HG03439 (cell line): Measurements from ENCODE around the gene TCF12.

Source experiments
- ATAC-seq: cut with Tn5 transposase; IDR thresholded peaks from one replicate; pipeline ENCODE4 v1.9.1; 2021; ENCODE audit warnings: mild to moderate bottlenecking, moderate library complexity; ENCODE audit not compliant: unreplicated experiment

Gene TCF12

DNA sequence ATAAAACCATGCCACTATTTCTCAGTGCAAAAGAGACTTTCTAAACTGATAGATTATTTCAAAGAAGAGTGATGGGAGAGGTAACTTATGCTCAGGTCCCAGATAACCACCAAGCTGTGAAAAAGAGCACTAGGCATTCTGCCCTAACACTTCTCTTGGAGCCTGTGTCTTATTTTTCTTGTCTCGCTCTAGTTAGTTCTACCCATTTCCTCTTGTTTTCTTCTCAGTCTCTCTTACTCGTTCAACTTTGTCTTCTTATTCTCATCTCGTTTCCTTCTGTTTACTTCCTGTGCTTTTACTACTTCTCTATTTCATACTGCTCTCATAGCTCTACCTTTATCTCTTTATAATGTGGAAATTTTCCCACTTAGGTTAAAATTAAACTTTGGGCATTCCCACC, 366.1 kb downstream of the TCF12 start:
- ATAC-seq, result no peak

- ATAC-seq, result no peak
Measured at GRCh38 chr15:57285386-57285785, 366.9 kb downstream of the TCF12 start.

DNA sequence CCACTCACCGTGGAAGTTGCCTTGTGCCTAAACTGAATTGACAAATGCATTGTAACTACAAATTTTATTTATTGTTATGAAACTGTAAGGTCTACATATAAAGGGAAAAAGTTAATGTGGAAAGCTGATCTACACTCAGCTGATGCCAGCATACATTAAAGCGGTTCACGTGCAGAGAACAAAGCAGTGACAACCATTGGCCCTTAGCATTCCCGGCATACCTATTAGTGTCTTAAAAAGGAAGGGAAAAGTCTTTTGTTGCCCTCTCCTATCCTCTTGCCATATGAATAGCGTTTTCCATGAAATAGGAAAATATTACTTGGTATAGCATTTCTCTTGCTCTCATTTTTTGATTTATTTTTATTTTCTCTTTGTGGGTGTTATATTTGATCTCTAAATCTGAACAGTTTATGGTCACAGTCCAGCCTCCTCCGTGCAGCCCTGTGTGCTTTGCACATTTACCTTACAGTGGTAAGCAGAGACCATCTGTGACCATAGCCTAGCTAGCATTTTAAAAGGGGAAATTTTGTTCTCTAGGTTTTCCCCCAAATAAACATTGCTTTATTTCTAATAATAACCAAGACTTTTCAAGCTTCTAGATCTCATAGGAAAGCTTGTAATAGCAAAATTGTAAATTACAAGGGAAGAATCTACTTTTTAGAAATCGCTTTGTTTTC, 368.1 kb downstream of the TCF12 start:
- no peak for ATAC-seq

- no peak for ATAC-seq
Measured at GRCh38 chr15:57287123-57287521, 368.7 kb downstream of the TCF12 start.

DNA sequence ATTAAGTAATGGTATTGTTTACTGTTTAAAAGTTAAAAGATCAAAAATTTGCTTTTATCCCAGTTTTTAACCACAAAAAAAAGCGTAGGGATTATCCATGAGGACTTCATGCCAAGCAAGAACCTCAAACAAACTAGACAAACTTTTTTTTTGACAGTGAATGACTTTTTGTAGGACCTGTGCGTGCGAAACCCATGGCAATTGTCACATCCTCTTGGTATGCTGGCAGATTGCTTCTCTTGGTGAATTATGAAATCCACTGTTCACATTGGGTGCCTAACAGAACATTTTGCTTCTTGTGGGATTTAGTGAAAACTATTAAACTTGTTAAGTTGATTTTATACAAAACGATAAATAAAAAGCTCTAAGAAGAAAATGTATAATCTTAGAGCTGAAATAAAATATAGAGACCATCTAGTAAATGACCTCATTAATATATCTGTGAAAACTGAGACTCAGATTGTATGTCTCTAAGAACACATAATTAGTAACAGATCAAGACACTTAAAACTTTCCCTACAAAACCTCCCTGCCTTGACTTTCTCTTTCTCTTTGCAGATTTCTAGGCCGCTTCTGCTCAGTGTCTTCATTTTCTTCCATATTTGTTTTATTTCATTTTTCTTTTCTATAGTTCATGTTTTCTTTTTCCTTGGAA, 370.6 kb downstream of the TCF12 start:
- ATAC-seq, result no peak

- no peak for ATAC-seq
Measured at GRCh38 chr15:57290187-57290586, 371.7 kb downstream of the TCF12 start.

GRCh38 chr15:57290826-57291225, 372.4 kb downstream of the TCF12 start:
- no peak for ATAC-seq

DNA sequence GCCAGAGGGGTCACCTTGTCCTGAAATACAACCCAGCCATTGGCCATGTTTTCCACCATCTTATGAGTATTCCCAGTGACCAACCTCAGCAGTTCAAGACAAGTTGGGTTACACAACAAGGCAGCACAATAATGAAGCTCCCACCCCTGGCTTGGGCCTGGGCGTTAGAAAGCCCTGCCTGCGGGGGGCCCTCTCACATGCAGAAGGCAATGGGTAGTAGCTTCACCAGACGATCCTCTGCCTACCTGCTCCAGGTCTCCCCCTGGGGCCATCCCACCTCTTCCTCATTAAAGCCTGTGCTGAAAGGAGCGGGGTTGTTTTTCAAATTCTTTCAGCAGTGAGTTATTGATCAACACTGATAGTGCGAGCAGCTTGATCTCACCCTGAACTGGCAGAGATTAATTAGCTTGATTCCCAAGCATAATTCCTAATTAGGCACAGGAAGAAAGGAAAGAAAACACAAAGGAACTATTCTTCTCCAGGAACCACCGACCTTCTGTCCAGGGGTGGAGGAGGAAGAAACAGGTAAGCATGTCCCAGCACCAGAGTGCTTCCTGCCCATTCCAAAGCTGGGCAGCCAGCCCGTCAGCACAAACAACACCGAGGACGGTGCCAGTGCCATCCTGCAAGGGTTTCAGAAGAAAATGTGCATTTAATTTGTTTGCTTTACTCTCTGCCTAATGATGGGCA, 378.2 kb downstream of the TCF12 start:
- no peak for ATAC-seq

- no peak for ATAC-seq
Measured at GRCh38 chr15:57297163-57297593, 378.7 kb downstream of the TCF12 start.

- ATAC-seq, result no peak
Measured at GRCh38 chr15:57297630-57298029, 379.2 kb downstream of the TCF12 start.

- ATAC-seq, result no peak
Measured at GRCh38 chr15:57298204-57298603, 379.8 kb downstream of the TCF12 start.

GRCh38 chr15:57298843-57299550, 380.6 kb downstream of the TCF12 start:
- no peak for ATAC-seq

DNA sequence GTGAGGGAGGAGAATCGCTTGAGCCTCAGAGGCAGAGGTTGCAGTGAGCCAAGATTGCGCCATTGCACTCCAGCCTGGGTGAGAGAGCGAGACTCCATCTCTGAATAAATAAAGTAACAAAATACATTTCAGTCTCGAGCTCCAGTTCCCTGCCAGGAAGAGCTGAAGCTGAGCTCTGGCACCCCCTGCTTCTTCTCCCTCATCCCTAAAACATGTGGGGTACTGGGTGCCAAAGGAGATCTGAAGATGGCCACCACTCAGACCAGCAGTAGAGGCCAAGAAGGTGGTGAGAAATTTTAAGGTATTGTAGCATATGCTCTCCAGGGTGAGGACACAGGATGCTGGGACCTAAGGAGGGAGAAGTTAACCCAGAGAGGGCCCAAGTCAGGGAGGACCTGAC, 382.9 kb downstream of the TCF12 start:
- no peak for ATAC-seq

- no peak for ATAC-seq
Measured at GRCh38 chr15:57302640-57303257, 384.3 kb downstream of the TCF12 start.

- no peak for ATAC-seq
Measured at GRCh38 chr15:57305009-57305408, 386.6 kb downstream of the TCF12 start.

DNA sequence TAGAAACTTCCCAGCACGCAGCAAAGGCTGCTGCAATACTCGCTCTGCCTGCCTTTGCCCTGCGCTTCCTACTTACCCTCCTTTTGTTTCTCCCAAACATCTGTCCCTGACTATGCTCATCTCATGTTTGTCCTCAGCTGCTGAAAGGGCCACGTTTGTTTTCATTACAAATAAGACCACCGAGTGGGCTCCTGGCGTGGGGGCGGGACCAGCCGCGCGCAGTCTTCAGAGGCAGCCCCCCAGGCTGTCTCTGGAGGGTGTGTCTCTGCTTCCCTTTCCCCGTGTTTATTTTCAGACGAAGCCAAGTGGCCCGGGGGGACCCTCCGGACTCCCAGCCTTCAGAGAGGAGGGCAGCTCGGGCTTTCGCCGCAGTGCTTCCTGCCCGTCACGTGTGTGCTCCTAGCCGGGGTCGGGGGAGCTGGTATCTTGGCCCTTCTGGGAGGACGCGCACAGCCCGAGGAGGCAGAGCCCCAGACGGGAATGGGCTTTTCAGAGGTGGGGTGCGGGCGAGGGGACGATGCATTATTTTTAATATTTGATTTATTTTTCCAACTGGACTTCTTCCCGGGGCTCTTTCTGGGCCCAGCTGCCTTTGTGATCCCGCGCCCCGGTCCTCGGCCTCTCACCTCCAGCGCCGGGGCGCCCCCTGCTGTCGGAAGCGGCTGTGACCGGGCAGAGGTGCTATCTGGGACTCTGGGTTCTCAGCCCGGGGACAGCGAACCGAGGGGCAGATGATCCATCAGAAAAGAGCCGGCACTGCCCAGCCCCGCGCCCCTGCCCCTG, 387.9 kb downstream of the TCF12 start:
- peak; percentile 53 for ATAC-seq

GRCh38 chr15:57306944-57307411, 388.5 kb downstream of the TCF12 start:
- ATAC-seq, result no peak

DNA sequence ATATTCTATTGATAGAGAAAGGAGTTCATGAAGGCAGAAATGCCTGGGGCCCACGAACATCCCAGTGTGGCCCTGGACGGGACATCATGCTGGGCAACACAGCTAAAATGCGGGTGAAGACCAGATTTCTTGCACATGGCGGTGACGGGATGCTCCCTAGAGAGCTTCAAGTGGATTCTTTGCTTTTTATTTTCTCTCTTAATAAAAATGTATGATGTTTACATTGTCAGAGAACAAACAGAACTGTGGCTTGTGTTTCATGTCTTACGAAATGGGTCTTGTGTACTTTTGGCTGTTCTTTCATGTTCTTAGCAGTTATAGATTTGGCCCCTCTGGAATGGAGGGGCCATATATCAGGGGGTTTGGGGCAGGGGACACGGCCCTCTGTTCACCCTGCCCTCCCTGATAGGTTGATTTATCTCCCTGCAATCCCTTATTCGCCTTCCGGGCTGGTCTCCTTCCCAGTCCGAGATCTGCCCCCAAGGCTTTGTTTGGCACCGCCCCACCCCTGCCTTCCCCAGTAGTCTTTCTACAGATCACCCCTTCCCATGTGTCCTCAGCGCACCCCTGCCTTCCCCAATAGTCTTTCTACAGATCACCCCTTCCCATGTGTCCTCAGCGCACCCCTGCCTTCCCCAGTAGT, 389.2 kb downstream of the TCF12 start:
- no peak for ATAC-seq

GRCh38 chr15:57308170-57308545, 389.7 kb downstream of the TCF12 start:
- ATAC-seq, result no peak
